Effector memory CD8-positive, alpha-beta T cell (primary cell): ENCODE measurements around the gene FITM1.
A peak's percentile ranks its signal among the peaks of the same experiment; 100 is the strongest.

Experiments used
- ATAC-seq: fragments of 150-1000 bp; cut with Tn5 transposase; replicated peaks from 2 replicates; pipeline ENCODE4 v1.10.0; 2021; ENCODE audit warnings: mild to moderate bottlenecking, moderate library complexity
- DNase-seq, 3 experiments: peaks; one replicate each; pipeline ENCODE4 v3.0.0; 2021
- H3K27ac Mint-ChIP-seq, 2 donors: one replicate each; pipeline ENCODE4 v1.8.0; 2022; ENCODE audit warnings: mild to moderate bottlenecking in 2 of 2, mixed read lengths in 2 of 2, moderate library complexity in 2 of 2
- H3K27me3 Mint-ChIP-seq, 2 donors: one replicate each; pipeline ENCODE4 v1.8.0; 2022; ENCODE audit warnings: mixed read lengths in 2 of 2
- H3K36me3 Mint-ChIP-seq: one replicate; pipeline ENCODE4 v1.8.0; 2022; ENCODE audit warnings: mild to moderate bottlenecking, moderate library complexity, mixed read lengths; ENCODE audit not compliant: insufficient read depth
- H3K4me1 Mint-ChIP-seq, 2 donors: one replicate each; pipeline ENCODE4 v1.8.0; 2022; ENCODE audit warnings: low read depth in 2 of 2, mixed read lengths in 2 of 2
- H3K4me3 Mint-ChIP-seq, 2 donors: one replicate each; pipeline ENCODE4 v1.8.0; 2022; ENCODE audit warnings: mild to moderate bottlenecking in 2 of 2, mixed read lengths in 2 of 2, moderate library complexity in 2 of 2
- H3K9me3 Mint-ChIP-seq, 2 donors: one replicate each; pipeline ENCODE4 v1.8.0; 2022; ENCODE audit warnings: mixed read lengths in 2 of 2

Gene FITM1

GRCh38 chr14:24156840-24157239 lies 26.4 kb downstream of the FITM1 start:
- no peaks in the 10 kb centered on the region for H3K27me3 Mint-ChIP-seq
- DNase-seq (no peak), ATAC-seq (no peak)
- H3K4me3 Mint-ChIP-seq: no peak overlapping the region
- peaks cover 10% of the 10 kb centered on the region in 2 donors for H3K4me1 Mint-ChIP-seq
- no peaks in the 10 kb centered on the region for H3K9me3 Mint-ChIP-seq
- H3K36me3 Mint-ChIP-seq: peaks cover 93% of the 10 kb centered on the region
- no peak overlapping the region for H3K27ac Mint-ChIP-seq

DNA sequence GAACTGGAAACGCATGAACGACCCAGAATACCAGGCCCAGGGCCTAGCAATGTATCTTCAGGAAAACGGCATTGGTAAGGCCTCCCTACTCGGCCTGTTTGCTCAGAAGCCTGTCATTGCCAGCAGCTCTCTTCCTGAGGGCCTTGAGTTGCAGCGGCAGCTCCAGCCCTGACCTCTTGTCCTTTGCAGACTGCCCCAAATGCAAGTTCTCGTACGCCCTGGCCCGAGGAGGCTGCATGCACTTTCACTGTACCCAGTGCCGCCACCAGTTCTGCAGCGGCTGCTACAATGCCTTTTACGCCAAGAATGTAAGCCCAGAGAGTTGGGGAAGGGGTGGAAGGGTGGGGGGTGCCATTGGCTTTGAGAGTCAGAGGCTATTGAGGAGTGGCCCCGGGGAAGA lies 26.9 kb downstream of the FITM1 start:
- Mint-ChIP-seq H3K4me1 (peaks cover 15% of the 10 kb centered on the region in 2 donors), H3K27me3 (no peaks in the 10 kb centered on the region), H3K36me3 (peaks cover 93% of the 10 kb centered on the region), H3K9me3 (no peaks in the 10 kb centered on the region), H3K27ac (no peak overlapping the region), H3K4me3 (no peak overlapping the region)
- DNase-seq (no peak), ATAC-seq (no peak)

GRCh38 chr14:24159777-24160498 lies 29.5 kb downstream of the FITM1 start:
- peaks cover 35 to 37% of the 10 kb centered on the region in 2 donors for H3K4me1 Mint-ChIP-seq
- H3K27ac Mint-ChIP-seq: peak overlapping the region; percentile 51 to 96
- no peak overlapping the region for H3K4me3 Mint-ChIP-seq
- peaks cover 96% of the 10 kb centered on the region for H3K36me3 Mint-ChIP-seq
- no peaks in the 10 kb centered on the region for H3K27me3 Mint-ChIP-seq
- DNase-seq (no peak), ATAC-seq (no peak)
- H3K9me3 Mint-ChIP-seq: no peaks in the 10 kb centered on the region

GRCh38 chr14:24160499-24160849 lies 30.0 kb downstream of the FITM1 start:
- Mint-ChIP-seq H3K27me3 (no peaks in the 10 kb centered on the region), H3K9me3 (no peaks in the 10 kb centered on the region), H3K27ac (peak overlapping the region; percentile 96 to 97), H3K4me1 (peaks cover 38 to 39% of the 10 kb centered on the region in 2 donors), H3K4me3 (peak overlapping the region; percentile 93 to 96), H3K36me3 (peaks cover 97% of the 10 kb centered on the region)
- DNase-seq (no peak), ATAC-seq (no peak)

GRCh38 chr14:24160850-24161804 lies 30.7 kb downstream of the FITM1 start, which contains the start of gene IRF9:
TSS of gene IRF9 (plus strand) at chr14:24161265. CDS start at chr14:24162145, 880 bp downstream.
- H3K27me3 Mint-ChIP-seq: no peaks in the 10 kb centered on the region
- H3K27ac Mint-ChIP-seq: peak within 1 kb of the TSS; percentile 96 to 97
- peaks cover 40 to 42% of the 10 kb centered on the region in 2 donors for H3K4me1 Mint-ChIP-seq
- H3K4me3 Mint-ChIP-seq: peak within 1 kb of the TSS; percentile 93 to 96
- peak; percentile 90 for ATAC-seq
- DNase-seq: peak; percentile 97 to 98 (median 97)
- H3K36me3 Mint-ChIP-seq: peaks cover 97% of the 10 kb centered on the region
- H3K9me3 Mint-ChIP-seq: no peaks in the 10 kb centered on the region

DNA sequence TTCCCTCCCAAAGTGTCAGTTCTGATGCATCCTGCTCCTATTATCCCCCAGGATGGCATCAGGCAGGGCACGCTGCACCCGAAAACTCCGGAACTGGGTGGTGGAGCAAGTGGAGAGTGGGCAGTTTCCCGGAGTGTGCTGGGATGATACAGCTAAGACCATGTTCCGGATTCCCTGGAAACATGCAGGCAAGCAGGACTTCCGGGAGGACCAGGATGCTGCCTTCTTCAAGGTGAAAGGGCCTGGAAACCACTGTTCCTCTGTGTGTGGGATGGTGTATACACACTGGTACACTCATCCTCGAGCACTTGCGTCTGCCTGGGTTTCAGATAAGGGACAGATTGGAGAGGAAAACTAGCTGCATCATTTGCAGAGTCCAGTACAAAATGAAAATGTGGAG lies 31.6 kb downstream of the FITM1 start:
- Mint-ChIP-seq H3K36me3 (peaks cover 98% of the 10 kb centered on the region), H3K4me1 (peaks cover 42 to 44% of the 10 kb centered on the region in 2 donors), H3K9me3 (no peaks in the 10 kb centered on the region), H3K27ac (peak overlapping the region; percentile 96 to 97), H3K4me3 (peak overlapping the region; percentile 93 to 96), H3K27me3 (no peaks in the 10 kb centered on the region)
- ATAC-seq (no peak), DNase-seq (no peak)

DNA sequence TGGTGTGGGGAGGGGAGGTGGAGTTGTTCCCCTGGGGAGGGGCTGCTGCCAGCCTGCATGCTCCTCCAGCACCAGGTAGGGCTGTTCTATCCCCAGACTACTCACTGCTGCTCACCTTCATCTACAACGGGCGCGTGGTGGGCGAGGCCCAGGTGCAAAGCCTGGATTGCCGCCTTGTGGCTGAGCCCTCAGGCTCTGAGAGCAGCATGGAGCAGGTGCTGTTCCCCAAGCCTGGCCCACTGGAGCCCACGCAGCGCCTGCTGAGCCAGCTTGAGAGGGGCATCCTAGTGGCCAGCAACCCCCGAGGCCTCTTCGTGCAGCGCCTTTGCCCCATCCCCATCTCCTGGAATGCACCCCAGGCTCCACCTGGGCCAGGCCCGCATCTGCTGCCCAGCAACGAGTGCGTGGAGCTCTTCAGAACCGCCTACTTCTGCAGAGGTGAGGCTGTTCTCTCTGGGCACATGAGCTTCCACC lies 34.1 kb downstream of the FITM1 start:
- Mint-ChIP-seq H3K27ac (peak overlapping the region in 1 of 2 donors; percentile 96), H3K36me3 (peaks cover 92% of the 10 kb centered on the region), H3K27me3 (no peaks in the 10 kb centered on the region), H3K4me1 (peaks cover 47 to 50% of the 10 kb centered on the region in 2 donors), H3K4me3 (peak overlapping the region; percentile 46 to 93), H3K9me3 (no peaks in the 10 kb centered on the region)
- ATAC-seq (no peak), DNase-seq (no peak)

- Mint-ChIP-seq H3K36me3 (peaks cover 94% of the 10 kb centered on the region), H3K4me3 (no peak overlapping the region), H3K9me3 (no peaks in the 10 kb centered on the region), H3K27ac (peak overlapping the region; percentile 74 to 81), H3K4me1 (peaks cover 45 to 46% of the 10 kb centered on the region in 2 donors), H3K27me3 (no peaks in the 10 kb centered on the region)
- DNase-seq (no peak), ATAC-seq (no peak)
Measured at GRCh38 chr14:24165785-24166184, 35.3 kb downstream of the FITM1 start.

DNA sequence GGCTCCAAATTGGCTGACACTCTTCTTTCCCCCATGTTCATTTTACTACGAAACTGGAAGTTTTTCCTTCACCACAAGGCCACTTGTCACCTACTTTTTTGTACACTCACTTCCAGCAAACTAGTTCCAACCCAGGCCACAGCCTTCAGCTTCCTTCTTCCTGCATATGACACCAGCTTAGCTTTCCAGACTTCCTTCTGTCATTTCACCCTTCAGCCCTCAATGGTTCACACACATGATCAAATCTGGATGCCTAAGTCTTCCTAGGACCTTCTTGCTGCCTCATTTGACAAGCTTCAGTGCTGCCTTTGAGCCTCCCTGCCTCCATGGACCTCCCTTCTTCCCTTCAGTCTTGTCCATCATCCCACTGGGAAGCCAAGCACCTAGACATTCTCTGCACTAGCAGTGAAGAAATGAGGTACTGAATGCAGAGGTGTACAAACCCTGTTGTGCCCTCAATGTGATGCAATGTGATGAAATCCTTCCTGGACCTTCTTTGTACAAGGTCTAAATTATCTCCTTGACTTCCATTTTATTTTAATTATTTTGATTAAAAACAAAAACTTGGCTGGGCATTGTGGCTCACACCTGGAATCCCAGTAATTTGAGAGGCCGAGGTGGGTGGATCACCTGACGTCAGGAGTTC lies 37.1 kb downstream of the FITM1 start:
- Mint-ChIP-seq H3K27ac (peak overlapping the region; percentile 6 to 35), H3K4me3 (no peak overlapping the region), H3K36me3 (peaks cover 92% of the 10 kb centered on the region), H3K4me1 (peaks cover 38 to 42% of the 10 kb centered on the region in 2 donors), H3K9me3 (no peaks in the 10 kb centered on the region), H3K27me3 (no peaks in the 10 kb centered on the region)
- ATAC-seq (no peak), DNase-seq (no peak)

GRCh38 chr14:24171422-24172260 lies 41.2 kb downstream of the FITM1 start, which contains the start of gene REC8:
TSS of gene REC8 (plus strand) at chr14:24172080. CDS start at chr14:24172553, 473 bp downstream.
- peaks cover 23 to 36% of the 10 kb centered on the region in 2 donors for H3K4me1 Mint-ChIP-seq
- H3K9me3 Mint-ChIP-seq: no peaks in the 10 kb centered on the region
- H3K36me3 Mint-ChIP-seq: peaks cover 77% of the 10 kb centered on the region

DNA sequence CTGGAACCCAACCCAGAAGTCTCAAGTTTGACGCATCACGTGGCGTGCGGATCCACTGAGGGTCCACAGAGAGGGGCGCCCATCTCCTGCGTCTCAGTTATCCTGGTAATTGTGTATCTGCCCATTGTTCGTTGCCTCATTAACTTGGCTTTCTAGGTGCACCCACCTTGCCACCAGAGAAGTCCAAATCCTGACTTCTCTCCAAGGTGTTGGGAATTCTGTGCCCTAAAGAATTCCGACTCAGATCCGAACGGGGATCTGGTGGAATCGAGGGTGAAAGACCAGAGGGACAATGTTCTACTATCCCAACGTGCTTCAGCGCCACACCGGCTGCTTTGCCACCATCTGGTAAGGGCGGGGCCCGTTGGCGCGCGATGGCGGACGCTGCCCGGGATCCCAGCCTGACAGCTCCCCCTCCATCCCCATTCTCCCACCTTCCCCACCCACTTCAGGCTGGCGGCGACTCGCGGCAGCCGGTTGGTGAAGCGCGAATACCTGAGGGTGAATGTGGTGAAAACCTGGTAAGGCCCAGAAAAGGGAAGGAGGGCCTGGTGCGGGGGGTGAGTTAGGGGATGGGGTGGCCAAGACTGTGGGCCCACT lies 41.9 kb downstream of the FITM1 start:
- H3K9me3 Mint-ChIP-seq: no peaks in the 10 kb centered on the region
- no peak for ATAC-seq
- peak overlapping the region; percentile 87 to 96 for H3K27ac Mint-ChIP-seq
- no peaks in the 10 kb centered on the region for H3K27me3 Mint-ChIP-seq
- H3K4me1 Mint-ChIP-seq: peaks cover 23 to 38% of the 10 kb centered on the region in 2 donors
- DNase-seq: no peak
- peaks cover 70% of the 10 kb centered on the region for H3K36me3 Mint-ChIP-seq
- H3K4me3 Mint-ChIP-seq: peak overlapping the region; percentile 83 to 93

More at GRCh38 chr14:24171422-24172260, 41.2 kb downstream of the FITM1 start, which contains the start of gene REC8:
- no peaks in the 10 kb centered on the region for H3K27me3 Mint-ChIP-seq
- peak within 1 kb of the TSS; percentile 87 to 96 for H3K27ac Mint-ChIP-seq
- ATAC-seq (peak; percentile 87), DNase-seq (peak; percentile 73 to 78 (median 77))
- H3K4me3 Mint-ChIP-seq: peak within 1 kb of the TSS; percentile 83 to 93

DNA sequence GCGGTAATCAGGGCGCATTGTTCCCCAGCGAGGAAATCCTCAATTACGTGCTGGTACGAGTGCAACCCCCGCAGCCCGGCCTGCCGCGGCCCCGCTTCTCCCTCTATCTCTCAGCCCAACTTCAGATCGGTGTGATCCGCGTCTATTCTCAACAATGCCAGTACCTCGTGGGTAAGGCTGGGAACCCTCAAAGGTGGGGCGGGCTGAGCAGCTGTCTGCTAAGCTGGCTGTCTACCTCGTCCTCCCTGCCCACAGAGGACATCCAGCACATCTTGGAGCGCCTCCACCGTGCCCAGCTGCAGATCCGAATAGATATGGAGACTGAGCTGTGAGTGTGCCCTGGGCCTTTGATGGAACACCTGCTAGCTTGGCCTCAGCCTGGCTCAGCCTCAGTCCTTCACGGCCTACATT lies 42.4 kb downstream of the FITM1 start:
- ATAC-seq (no peak), DNase-seq (no peak)
- Mint-ChIP-seq H3K9me3 (no peaks in the 10 kb centered on the region), H3K4me1 (peaks cover 23 to 35% of the 10 kb centered on the region in 2 donors), H3K4me3 (peak overlapping the region; percentile 63 to 93), H3K27ac (peak overlapping the region; percentile 87 to 96), H3K36me3 (peaks cover 68% of the 10 kb centered on the region), H3K27me3 (no peaks in the 10 kb centered on the region)
